Osteoblast (primary cell): ENCODE results near the gene FAM111A. TPM values are rescaled to one million over a fixed set of nuclear protein-coding genes. Genes with fewer than 3 reads are reported as not detected.
A peak's percentile ranks its signal among the peaks of the same experiment; 100 is the strongest.

Experiments used
- DNase-seq: peaks from one replicate; pipeline ENCODE4 v3.0.0; 2011; ENCODE audit warnings: low spot score, mixed read lengths; ENCODE audit not compliant: insufficient read length; ENCODE audit errors: missing footprints
- H2AFZ ChIP-seq: 2 replicates; pipeline ENCODE4 v1.6.0; 2011; ENCODE audit warnings: mild to moderate bottlenecking, low read length
- H3K27ac ChIP-seq: 2 replicates; pipeline ENCODE4 v1.5.1; 2011; ENCODE audit warnings: mild to moderate bottlenecking, low read depth, low read length, moderate library complexity
- H3K27me3 ChIP-seq: 2 replicates; pipeline ENCODE4 v1.6.0; 2012; ENCODE audit warnings: mild to moderate bottlenecking, control low read depth, inconsistent platforms, low read length, moderate library complexity; ENCODE audit not compliant: insufficient read depth
- H3K36me3 ChIP-seq: 2 replicates; pipeline ENCODE4 v1.5.1; 2011; ENCODE audit warnings: mild to moderate bottlenecking, low read length, control low read depth, moderate library complexity; ENCODE audit not compliant: insufficient read depth
- H3K4me1 ChIP-seq: 2 replicates; pipeline ENCODE4 v1.5.1; 2011; ENCODE audit warnings: mild to moderate bottlenecking, low read length, control low read depth, moderate library complexity; ENCODE audit not compliant: insufficient read depth
- H3K4me2 ChIP-seq: 2 replicates; pipeline ENCODE4 v1.6.0; 2011; ENCODE audit warnings: mild to moderate bottlenecking, low read length; ENCODE audit not compliant: insufficient read depth
- H3K4me3 ChIP-seq: fragments of 200-600 bp; sonication (generic); 3 replicates; pipeline ENCODE4 v1.5.1; 2012; ENCODE audit warnings: mild to moderate bottlenecking, low read length, inconsistent platforms; ENCODE audit not compliant: insufficient read depth
- H3K79me2 ChIP-seq: 2 replicates; pipeline ENCODE4 v1.6.0; 2012; ENCODE audit warnings: mild to moderate bottlenecking, low read length, control low read depth, inconsistent platforms; ENCODE audit not compliant: insufficient read depth
- H3K9me3 ChIP-seq: 2 replicates; pipeline ENCODE4 v1.5.1; 2011; ENCODE audit warnings: low read depth, low read length, control low read depth
- H4K20me1 ChIP-seq: 2 replicates; pipeline ENCODE4 v1.6.0; 2012; ENCODE audit warnings: mild to moderate bottlenecking, low read length, control low read depth; ENCODE audit not compliant: insufficient read depth
- total RNA-seq: library from RNA; depleted of rRNA; stranded (reverse); fragments of >200 nt; gene quantifications from 2 replicates; pipeline ENCODE4 v1.2.3, GENCODE V29; 2012
- TF ChIP-seq, protein P1 (sequence below): IDR thresholded peaks from 2 replicates; pipeline ENCODE4 v1.5.1; 2011; ENCODE audit warnings: mild to moderate bottlenecking, low read depth, low read length, moderate library complexity; ENCODE audit errors: extremely low read depth

The FAM111A gene
- total RNA-seq, 1 donor, result 40.5 TPM

DNA sequence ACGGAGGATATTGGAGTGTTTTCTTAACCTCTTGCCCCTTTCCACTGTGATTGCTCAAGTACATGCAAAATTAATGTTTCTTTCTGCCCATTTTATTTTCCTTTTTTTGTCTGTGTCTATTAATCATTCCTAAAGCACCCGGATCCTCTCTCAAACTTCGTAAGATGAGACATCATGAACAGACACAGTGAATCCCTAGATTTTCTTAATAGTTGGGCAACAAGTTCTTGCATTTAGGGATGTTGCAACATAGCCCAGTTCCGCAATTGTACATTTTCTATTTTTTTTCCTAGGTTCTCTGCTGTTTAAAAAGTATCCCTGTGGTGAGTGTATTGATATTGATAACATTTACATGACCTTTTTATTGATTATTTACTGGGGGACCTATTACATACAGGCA is 2.9 kb downstream of the FAM111A start:
- Histone ChIP-seq H3K36me3 (peaks cover 6% of the 10 kb centered on the region), H3K79me2 (peaks cover 18% of the 10 kb centered on the region), H3K27ac (peak overlapping the region; percentile 85), H4K20me1 (no peaks in the 10 kb centered on the region), H3K4me1 (peaks cover 33% of the 10 kb centered on the region), H3K27me3 (no peaks in the 10 kb centered on the region), H3K4me2 (peak overlapping the region; percentile 99), H3K9me3 (no peaks in the 10 kb centered on the region), H2AFZ (no peak overlapping the region), H3K4me3 (peak overlapping the region; percentile 98)
- TF ChIP-seq, protein P1, sequence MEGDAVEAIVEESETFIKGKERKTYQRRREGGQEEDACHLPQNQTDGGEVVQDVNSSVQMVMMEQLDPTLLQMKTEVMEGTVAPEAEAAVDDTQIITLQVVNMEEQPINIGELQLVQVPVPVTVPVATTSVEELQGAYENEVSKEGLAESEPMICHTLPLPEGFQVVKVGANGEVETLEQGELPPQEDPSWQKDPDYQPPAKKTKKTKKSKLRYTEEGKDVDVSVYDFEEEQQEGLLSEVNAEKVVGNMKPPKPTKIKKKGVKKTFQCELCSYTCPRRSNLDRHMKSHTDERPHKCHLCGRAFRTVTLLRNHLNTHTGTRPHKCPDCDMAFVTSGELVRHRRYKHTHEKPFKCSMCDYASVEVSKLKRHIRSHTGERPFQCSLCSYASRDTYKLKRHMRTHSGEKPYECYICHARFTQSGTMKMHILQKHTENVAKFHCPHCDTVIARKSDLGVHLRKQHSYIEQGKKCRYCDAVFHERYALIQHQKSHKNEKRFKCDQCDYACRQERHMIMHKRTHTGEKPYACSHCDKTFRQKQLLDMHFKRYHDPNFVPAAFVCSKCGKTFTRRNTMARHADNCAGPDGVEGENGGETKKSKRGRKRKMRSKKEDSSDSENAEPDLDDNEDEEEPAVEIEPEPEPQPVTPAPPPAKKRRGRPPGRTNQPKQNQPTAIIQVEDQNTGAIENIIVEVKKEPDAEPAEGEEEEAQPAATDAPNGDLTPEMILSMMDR, result no peak
- peak; percentile 71 for DNase-seq

DNA sequence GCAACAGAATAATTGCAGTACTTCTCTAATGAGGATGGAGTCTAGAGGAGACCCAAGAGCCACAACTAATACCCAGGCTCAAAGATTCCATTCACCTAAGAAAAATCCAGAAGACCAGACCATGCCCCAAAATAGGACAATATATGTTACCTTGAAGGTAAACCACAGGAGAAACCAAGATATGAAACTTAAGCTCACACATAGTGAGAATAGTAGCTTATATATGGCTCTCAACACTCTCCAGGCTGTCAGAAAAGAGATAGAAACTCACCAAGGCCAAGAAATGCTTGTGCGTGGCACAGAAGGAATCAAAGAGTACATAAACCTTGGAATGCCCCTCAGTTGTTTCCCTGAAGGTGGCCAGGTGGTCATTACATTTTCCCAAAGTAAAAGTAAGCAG is 9.1 kb downstream of the FAM111A start:
- Histone ChIP-seq H3K27ac (no peak overlapping the region), H3K4me2 (no peak overlapping the region), H3K36me3 (peaks cover 19% of the 10 kb centered on the region), H3K4me1 (no peaks in the 10 kb centered on the region), H3K79me2 (peaks cover 4% of the 10 kb centered on the region), H3K9me3 (no peaks in the 10 kb centered on the region), H4K20me1 (no peaks in the 10 kb centered on the region), H3K4me3 (no peak overlapping the region), H2AFZ (no peak overlapping the region), H3K27me3 (no peaks in the 10 kb centered on the region)
- TF ChIP-seq, protein P1, result no peak
- no peak for DNase-seq

DNA sequence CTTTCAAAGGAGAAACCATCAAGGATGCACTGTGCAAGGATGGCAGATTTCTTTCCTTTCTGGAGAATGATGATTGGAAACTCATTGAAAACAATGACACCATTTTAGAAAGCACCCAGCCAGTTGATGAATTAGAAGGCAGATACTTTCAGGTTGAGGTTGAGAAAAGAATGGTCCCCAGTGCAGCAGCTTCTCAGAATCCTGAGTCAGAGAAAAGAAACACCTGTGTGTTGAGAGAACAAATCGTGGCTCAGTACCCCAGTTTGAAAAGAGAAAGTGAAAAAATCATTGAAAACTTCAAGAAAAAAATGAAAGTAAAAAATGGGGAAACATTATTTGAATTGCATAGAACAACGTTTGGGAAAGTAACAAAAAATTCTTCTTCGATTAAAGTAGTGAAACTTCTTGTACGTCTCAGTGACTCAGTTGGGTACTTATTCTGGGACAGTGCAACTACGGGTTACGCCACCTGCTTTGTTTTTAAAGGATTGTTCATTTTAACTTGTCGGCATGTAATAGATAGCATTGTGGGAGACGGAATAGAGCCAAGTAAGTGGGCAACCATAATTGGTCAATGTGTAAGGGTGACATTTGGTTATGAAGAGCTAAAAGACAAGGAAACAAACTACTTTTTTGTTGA is 9.8 kb downstream of the FAM111A start:
- Histone ChIP-seq H3K79me2 (no peaks in the 10 kb centered on the region), H3K36me3 (peaks cover 19% of the 10 kb centered on the region), H3K4me1 (no peaks in the 10 kb centered on the region), H3K9me3 (no peaks in the 10 kb centered on the region), H2AFZ (no peak overlapping the region), H3K27me3 (no peaks in the 10 kb centered on the region), H3K27ac (no peak overlapping the region), H3K4me2 (no peak overlapping the region), H4K20me1 (no peaks in the 10 kb centered on the region), H3K4me3 (no peak overlapping the region)
- DNase-seq, result no peak
- TF ChIP-seq, protein P1, result no peak

DNA sequence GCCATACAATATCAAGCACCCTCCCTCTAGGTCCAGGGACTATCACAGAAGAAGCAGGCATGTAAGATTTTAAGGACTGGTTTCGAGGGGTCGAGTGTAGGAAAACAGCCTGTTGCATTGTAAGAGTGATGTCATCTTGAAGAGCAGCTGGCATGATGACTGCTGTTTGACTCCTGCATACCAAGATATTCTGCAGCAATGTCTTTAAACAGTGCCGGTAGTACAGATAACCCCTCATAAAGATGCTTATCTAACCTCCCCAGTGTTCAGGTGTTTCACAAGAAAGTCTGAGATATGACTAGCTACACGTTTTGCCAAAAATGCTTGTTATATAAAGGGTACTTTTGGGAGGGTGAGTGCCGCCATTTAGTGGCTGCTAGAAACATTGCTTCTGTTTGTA is 12.0 kb downstream of the FAM111A start:
- Histone ChIP-seq H3K27me3 (no peaks in the 10 kb centered on the region), H3K4me2 (no peak overlapping the region), H3K79me2 (no peaks in the 10 kb centered on the region), H2AFZ (no peak overlapping the region), H3K4me3 (no peak overlapping the region), H3K36me3 (peaks cover 13% of the 10 kb centered on the region), H3K27ac (no peak overlapping the region), H4K20me1 (no peaks in the 10 kb centered on the region), H3K9me3 (no peaks in the 10 kb centered on the region), H3K4me1 (peaks cover 2% of the 10 kb centered on the region)
- DNase-seq, result no peak
- TF ChIP-seq, protein P1, result no peak
